Esophagus squamous epithelium (tissue), 4 donors: ENCODE measurements around the gene MCM9.

Source experiments
- POLR2A ChIP-seq, 4 donors: fragments of 450-650 bp; IDR thresholded peaks; one replicate each; pipeline ENCODE4 v1.6.1; 2017; ENCODE audit warnings: antibody characterized with exemption in 4 of 4, mild to moderate bottlenecking in 4 of 4, moderate library complexity in 3 of 4
- TF ChIP-seq, protein P1 (sequence below), 6 experiments: fragments of 450-650 bp in 4 of 6; fragments of 200-600 bp in 2 of 6; sonication (generic) in 2 of 6; IDR thresholded peaks; one replicate each; pipeline ENCODE4 v1.5.1; 2016 to 2019; ENCODE audit warnings: antibody characterized with exemption in 6 of 6, mild to moderate bottlenecking in 4 of 6, moderate library complexity in 4 of 6

DNA sequence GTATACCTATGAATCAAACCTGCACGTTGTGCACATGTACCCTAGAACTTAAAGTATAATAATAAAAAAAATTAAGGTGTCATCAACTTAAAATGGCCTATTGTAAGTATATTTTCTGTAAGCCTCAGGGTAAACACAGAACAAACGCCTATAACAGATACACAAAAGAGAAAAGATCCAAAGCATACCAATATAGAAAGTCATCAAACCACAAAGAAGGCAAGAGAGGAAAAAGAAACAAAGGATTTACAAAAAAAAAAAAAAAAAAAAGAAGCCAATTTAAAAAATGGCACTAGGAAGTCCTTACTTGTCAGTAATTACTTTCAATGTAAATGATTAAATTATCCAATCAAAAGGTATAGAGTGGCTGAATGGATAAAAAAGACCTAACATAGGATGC is 65.6 kb downstream of the MCM9 start:
- TF ChIP-seq, protein P1, sequence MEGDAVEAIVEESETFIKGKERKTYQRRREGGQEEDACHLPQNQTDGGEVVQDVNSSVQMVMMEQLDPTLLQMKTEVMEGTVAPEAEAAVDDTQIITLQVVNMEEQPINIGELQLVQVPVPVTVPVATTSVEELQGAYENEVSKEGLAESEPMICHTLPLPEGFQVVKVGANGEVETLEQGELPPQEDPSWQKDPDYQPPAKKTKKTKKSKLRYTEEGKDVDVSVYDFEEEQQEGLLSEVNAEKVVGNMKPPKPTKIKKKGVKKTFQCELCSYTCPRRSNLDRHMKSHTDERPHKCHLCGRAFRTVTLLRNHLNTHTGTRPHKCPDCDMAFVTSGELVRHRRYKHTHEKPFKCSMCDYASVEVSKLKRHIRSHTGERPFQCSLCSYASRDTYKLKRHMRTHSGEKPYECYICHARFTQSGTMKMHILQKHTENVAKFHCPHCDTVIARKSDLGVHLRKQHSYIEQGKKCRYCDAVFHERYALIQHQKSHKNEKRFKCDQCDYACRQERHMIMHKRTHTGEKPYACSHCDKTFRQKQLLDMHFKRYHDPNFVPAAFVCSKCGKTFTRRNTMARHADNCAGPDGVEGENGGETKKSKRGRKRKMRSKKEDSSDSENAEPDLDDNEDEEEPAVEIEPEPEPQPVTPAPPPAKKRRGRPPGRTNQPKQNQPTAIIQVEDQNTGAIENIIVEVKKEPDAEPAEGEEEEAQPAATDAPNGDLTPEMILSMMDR (IDR thresholded peaks at IDR 0.05): no peak
- TF ChIP-seq POLR2A (IDR thresholded peaks at IDR 0.05): no peak
